ENCODE measurements around the gene VPS13C.

VPS13C gene

DNA sequence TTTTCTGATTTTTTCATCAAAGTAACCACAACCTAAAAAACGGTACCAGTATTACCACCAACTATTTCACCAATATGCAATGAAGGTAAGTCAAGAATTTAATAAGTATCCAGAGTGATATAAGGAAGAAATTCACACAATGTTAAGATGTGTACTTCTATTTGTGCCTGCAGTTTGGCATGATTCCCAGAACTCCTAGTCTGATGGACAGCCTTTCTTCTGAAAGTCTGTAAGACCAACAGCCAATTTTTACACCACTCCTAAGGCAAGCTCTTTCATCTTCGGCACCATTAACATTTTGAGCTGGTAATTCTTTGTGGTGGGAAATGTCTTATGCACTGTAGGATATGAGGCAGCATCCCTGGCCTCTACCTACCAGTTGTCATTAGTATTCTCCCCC lies 108.3 kb downstream of the VPS13C start:
- Histone ChIP-seq H3K36me3 (ENCODE audit: control insufficient read depth, insufficient read depth, low read length) (peaks cover 55% of the 10 kb centered on the region), H3K9me3 (ENCODE audit: control insufficient read depth, low read length) (no peaks in the 10 kb centered on the region), H3K27me3 (replicated peaks; ENCODE audit: control insufficient read depth, insufficient read depth, low read length, poor library complexity, severe bottlenecking) (no peaks in the 10 kb centered on the region), H3K4me3 (ENCODE audit: insufficient read depth, low read depth, low read length, poor library complexity, severe bottlenecking) (no peak overlapping the region), H3K27ac (ENCODE audit: insufficient read depth, low read length, poor library complexity, severe bottlenecking) (no peak overlapping the region), H3K4me1 (ENCODE audit: control insufficient read depth, insufficient read depth, low read length, poor library complexity, severe bottlenecking) (no peaks in the 10 kb centered on the region)
- no peak for DNase-seq

DNA sequence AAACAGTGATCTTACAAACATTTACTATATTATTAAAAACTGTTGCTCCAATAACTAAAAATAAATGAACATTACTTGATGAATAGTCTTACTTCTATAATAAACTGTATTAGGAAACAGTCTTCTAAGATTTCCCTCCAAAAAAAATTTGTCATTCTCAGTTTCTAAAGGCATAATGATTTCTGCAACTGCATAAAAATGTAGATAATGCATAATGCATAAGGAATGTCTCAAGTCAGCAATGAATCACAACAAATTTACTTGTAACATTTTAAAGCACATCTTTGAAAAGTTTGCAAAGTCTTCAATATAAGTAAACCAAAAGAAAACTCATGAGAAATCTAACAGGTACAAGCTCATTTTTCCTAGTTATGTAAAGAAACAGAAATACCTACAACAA lies 113.5 kb downstream of the VPS13C start:
- no peak for DNase-seq
- H3K27me3 ChIP-seq (replicated peaks; ENCODE audit: control insufficient read depth, insufficient read depth, low read length, poor library complexity, severe bottlenecking): no peaks in the 10 kb centered on the region
- H3K27ac ChIP-seq (ENCODE audit: insufficient read depth, low read length, poor library complexity, severe bottlenecking): no peak overlapping the region
- H3K4me3 ChIP-seq (ENCODE audit: insufficient read depth, low read depth, low read length, poor library complexity, severe bottlenecking): no peak overlapping the region
- no peaks in the 10 kb centered on the region for H3K9me3 ChIP-seq (ENCODE audit: control insufficient read depth, low read length)
- peaks cover 41% of the 10 kb centered on the region for H3K36me3 ChIP-seq (ENCODE audit: control insufficient read depth, insufficient read depth, low read length)
- H3K4me1 ChIP-seq (ENCODE audit: control insufficient read depth, insufficient read depth, low read length, poor library complexity, severe bottlenecking): no peaks in the 10 kb centered on the region

DNA sequence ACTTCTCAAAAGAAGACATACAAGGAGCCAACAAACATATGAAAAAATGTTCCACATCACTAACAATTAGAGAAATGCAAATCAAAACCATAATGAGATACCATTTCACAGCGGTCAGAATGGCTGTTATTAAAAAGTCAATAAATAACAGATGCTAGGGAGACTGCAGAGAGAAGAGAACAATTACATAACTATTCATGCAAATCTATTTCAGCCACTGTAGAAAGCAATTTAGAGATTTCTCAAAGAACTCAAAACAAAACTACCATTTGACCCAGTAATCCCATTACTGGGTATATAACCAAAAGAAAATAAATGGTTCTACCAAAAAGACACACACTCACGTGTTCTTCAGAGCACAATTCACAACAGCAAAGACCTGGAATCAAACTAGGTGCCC lies 116.3 kb downstream of the VPS13C start:
- Histone ChIP-seq H3K27ac (ENCODE audit: insufficient read depth, low read length, poor library complexity, severe bottlenecking) (no peak overlapping the region), H3K36me3 (ENCODE audit: control insufficient read depth, insufficient read depth, low read length) (peaks cover 47% of the 10 kb centered on the region), H3K9me3 (ENCODE audit: control insufficient read depth, low read length) (no peaks in the 10 kb centered on the region), H3K4me1 (ENCODE audit: control insufficient read depth, insufficient read depth, low read length, poor library complexity, severe bottlenecking) (no peaks in the 10 kb centered on the region), H3K27me3 (replicated peaks; ENCODE audit: control insufficient read depth, insufficient read depth, low read length, poor library complexity, severe bottlenecking) (no peaks in the 10 kb centered on the region), H3K4me3 (ENCODE audit: insufficient read depth, low read depth, low read length, poor library complexity, severe bottlenecking) (no peak overlapping the region)
- DNase-seq: no peak

DNA sequence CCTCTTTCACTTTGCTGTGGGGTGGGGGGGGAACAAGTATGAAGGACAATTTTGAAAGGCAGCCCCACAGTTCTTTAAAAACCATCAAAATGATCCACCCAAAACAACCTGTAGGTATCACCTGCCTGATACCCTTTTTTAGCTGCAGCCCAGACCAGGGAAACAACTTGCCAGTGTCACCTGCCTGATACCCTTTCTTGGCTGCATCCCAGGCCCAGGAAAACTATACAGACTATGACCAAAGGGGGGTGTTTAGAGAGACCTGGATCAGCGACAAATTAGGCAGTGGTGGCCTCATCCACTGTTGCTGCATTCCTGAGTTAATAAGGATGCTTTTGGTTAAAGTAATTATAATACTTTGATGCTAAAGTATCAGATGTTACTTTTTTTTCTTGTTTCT lies 122.0 kb downstream of the VPS13C start:
- Histone ChIP-seq H3K9me3 (ENCODE audit: control insufficient read depth, low read length) (no peaks in the 10 kb centered on the region), H3K27ac (ENCODE audit: insufficient read depth, low read length, poor library complexity, severe bottlenecking) (no peak overlapping the region), H3K4me1 (ENCODE audit: control insufficient read depth, insufficient read depth, low read length, poor library complexity, severe bottlenecking) (no peaks in the 10 kb centered on the region), H3K27me3 (replicated peaks; ENCODE audit: control insufficient read depth, insufficient read depth, low read length, poor library complexity, severe bottlenecking) (no peaks in the 10 kb centered on the region), H3K36me3 (ENCODE audit: control insufficient read depth, insufficient read depth, low read length) (peaks cover 26% of the 10 kb centered on the region), H3K4me3 (ENCODE audit: insufficient read depth, low read depth, low read length, poor library complexity, severe bottlenecking) (no peak overlapping the region)
- no peak for DNase-seq

DNA sequence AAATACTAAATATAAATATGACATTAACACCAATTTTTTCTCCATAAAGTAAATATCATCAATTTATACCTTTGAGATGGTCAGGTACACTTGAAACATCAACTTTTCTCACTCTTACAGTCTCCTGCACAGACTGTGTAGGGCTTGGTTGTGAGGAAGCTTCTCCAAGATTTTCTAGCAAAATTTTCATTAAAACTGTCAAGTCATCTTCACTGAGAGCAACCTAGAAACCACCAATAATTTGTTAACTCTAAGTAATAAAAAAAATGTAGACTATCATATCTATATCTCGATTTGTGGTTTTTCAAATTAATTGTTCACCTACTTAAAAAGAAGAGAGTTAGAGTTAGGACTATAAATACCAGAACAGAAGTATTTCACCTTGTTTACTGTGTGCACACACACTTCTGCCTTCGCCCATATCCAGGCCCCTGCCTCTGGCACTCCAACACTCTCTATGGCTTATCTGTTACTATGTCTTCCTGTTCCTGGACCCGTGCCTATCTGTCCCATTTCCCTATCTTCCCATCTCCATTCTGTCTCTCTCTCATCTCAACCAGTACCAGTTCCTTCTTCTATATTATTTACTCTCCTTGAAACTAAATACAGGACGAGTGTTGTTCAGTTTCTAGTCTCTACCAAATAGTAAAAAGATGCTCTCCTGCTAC lies 123.6 kb downstream of the VPS13C start:
- DNase-seq: no peak
- peaks cover 28% of the 10 kb centered on the region for H3K36me3 ChIP-seq (ENCODE audit: control insufficient read depth, insufficient read depth, low read length)

DNA sequence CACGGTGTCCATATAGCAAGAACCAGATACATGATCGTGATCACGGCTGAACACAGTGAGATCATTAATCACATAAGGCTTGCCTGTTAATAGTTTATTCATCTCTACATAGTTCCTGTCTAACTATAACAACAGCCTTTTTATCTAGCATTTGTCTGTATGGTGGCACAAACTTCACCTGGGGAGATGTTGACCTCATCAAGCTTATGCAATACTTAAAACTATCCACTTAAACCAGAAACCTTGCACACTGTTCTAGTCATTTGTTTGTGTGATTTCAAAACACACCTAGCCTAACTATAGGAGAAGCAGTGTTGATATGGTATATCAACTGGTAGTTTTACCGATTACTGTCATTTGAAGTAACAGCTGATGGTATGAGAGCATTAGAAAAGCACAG lies 124.8 kb downstream of the VPS13C start:
- Histone ChIP-seq H3K27ac (ENCODE audit: insufficient read depth, low read length, poor library complexity, severe bottlenecking) (no peak overlapping the region), H3K27me3 (replicated peaks; ENCODE audit: control insufficient read depth, insufficient read depth, low read length, poor library complexity, severe bottlenecking) (no peaks in the 10 kb centered on the region), H3K9me3 (ENCODE audit: control insufficient read depth, low read length) (no peaks in the 10 kb centered on the region), H3K4me3 (ENCODE audit: insufficient read depth, low read depth, low read length, poor library complexity, severe bottlenecking) (no peak overlapping the region), H3K4me1 (ENCODE audit: control insufficient read depth, insufficient read depth, low read length, poor library complexity, severe bottlenecking) (no peaks in the 10 kb centered on the region), H3K36me3 (ENCODE audit: control insufficient read depth, insufficient read depth, low read length) (peaks cover 27% of the 10 kb centered on the region)
- no peak for DNase-seq

More for the DNA sequence above, 123.6 kb downstream of the VPS13C start:
- no peaks in the 10 kb centered on the region for H3K9me3 ChIP-seq (ENCODE audit: control insufficient read depth, low read length)
- H3K27ac ChIP-seq (ENCODE audit: insufficient read depth, low read length, poor library complexity, severe bottlenecking): no peak overlapping the region
- H3K4me3 ChIP-seq (ENCODE audit: insufficient read depth, low read depth, low read length, poor library complexity, severe bottlenecking): no peak overlapping the region
- no peaks in the 10 kb centered on the region for H3K27me3 ChIP-seq (replicated peaks; ENCODE audit: control insufficient read depth, insufficient read depth, low read length, poor library complexity, severe bottlenecking)
- no peaks in the 10 kb centered on the region for H3K4me1 ChIP-seq (ENCODE audit: control insufficient read depth, insufficient read depth, low read length, poor library complexity, severe bottlenecking)

DNA sequence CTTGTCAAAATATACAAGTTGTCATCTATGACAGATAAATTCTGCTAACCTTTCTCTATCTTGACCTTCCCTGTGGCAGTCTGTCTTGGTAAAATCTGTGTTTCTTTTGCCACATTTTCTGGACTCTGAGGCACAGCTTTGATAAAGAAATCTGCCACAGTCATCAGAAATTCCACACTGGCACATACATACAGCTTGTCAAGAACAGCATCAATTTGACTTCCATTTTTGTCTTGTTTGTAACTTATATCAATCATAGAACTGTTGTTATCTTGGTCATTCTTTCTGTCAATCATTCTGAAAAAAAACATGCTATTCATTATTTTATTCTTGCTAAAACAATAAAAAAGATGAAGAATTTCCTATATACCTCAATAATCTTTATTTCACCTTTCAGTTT lies 130.8 kb downstream of the VPS13C start:
- H3K36me3 ChIP-seq (ENCODE audit: control insufficient read depth, insufficient read depth, low read length): peaks cover 28% of the 10 kb centered on the region
- H3K27ac ChIP-seq (ENCODE audit: insufficient read depth, low read length, poor library complexity, severe bottlenecking): no peak overlapping the region
- H3K4me1 ChIP-seq (ENCODE audit: control insufficient read depth, insufficient read depth, low read length, poor library complexity, severe bottlenecking): no peaks in the 10 kb centered on the region
- H3K4me3 ChIP-seq (ENCODE audit: insufficient read depth, low read depth, low read length, poor library complexity, severe bottlenecking): no peak overlapping the region
- no peaks in the 10 kb centered on the region for H3K9me3 ChIP-seq (ENCODE audit: control insufficient read depth, low read length)
- no peak for DNase-seq
- H3K27me3 ChIP-seq (replicated peaks; ENCODE audit: control insufficient read depth, insufficient read depth, low read length, poor library complexity, severe bottlenecking): no peaks in the 10 kb centered on the region

DNA sequence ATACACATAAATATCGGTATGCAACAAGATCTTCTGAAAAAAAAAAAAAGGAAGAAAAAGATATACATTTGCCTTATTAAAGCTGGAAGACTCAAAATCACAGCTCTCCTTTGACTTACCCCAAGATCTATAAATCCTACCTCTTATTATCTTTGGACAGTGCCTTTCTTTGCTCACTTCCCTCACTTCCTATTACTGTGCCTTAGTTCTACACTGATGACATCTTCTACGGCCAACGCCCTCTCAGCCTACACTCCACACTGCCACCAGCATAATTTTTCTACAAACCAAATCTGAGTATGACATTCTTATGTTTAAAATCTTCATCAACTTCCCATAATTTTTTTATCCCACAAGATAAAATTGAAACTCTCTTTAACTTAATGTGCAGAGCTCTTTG lies 137.1 kb downstream of the VPS13C start:
- DNase-seq: no peak
- H3K4me3 ChIP-seq (ENCODE audit: insufficient read depth, low read depth, low read length, poor library complexity, severe bottlenecking): no peak overlapping the region
- H3K27ac ChIP-seq (ENCODE audit: insufficient read depth, low read length, poor library complexity, severe bottlenecking): no peak overlapping the region
- no peaks in the 10 kb centered on the region for H3K4me1 ChIP-seq (ENCODE audit: control insufficient read depth, insufficient read depth, low read length, poor library complexity, severe bottlenecking)
- H3K27me3 ChIP-seq (replicated peaks; ENCODE audit: control insufficient read depth, insufficient read depth, low read length, poor library complexity, severe bottlenecking): no peaks in the 10 kb centered on the region
- peaks cover 37% of the 10 kb centered on the region for H3K36me3 ChIP-seq (ENCODE audit: control insufficient read depth, insufficient read depth, low read length)
- no peaks in the 10 kb centered on the region for H3K9me3 ChIP-seq (ENCODE audit: control insufficient read depth, low read length)

DNA sequence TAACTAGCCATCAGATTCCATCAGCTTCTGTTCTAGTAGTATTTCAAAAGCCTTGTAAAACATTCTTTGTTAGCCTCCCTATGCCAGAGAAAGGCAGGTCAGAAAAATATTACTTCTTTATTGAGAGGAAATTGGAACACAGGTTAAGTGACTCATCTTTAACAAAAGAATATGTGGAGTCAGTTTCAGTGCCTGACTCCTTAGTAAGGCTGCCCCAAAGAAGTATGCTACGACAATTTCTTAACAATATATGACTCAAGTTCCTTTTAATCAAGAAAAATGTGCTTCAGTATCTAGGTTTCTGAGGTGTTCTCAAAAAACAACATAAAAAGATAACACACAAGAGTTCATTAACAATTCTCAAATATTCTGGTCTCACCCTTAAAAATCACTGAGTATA lies 139.2 kb downstream of the VPS13C start:
- Histone ChIP-seq H3K4me1 (ENCODE audit: control insufficient read depth, insufficient read depth, low read length, poor library complexity, severe bottlenecking) (no peaks in the 10 kb centered on the region), H3K36me3 (ENCODE audit: control insufficient read depth, insufficient read depth, low read length) (peaks cover 47% of the 10 kb centered on the region)
- no peak for DNase-seq

DNA sequence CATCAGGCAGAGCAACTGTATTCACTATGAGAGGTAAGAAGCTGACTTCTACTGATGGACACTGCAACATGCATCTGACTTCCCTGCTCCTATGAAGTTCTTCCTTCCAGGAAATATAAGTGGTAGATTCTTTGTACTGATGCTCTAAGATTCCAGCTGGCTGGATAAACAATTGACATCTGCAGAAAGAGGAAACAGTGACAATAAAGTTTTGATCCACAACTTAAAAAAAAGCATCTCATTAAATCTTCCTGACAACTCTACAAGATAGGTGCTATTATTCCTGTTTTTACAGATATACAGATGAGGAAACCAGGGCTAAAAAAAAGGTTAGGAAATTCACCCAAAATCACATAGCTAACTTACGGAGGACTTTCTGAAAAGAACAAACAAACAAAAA lies 142.8 kb downstream of the VPS13C start:
- Histone ChIP-seq H3K36me3 (ENCODE audit: control insufficient read depth, insufficient read depth, low read length) (peaks cover 61% of the 10 kb centered on the region), H3K4me3 (ENCODE audit: insufficient read depth, low read depth, low read length, poor library complexity, severe bottlenecking) (no peak overlapping the region), H3K4me1 (ENCODE audit: control insufficient read depth, insufficient read depth, low read length, poor library complexity, severe bottlenecking) (no peaks in the 10 kb centered on the region), H3K9me3 (ENCODE audit: control insufficient read depth, low read length) (no peaks in the 10 kb centered on the region), H3K27me3 (replicated peaks; ENCODE audit: control insufficient read depth, insufficient read depth, low read length, poor library complexity, severe bottlenecking) (no peaks in the 10 kb centered on the region), H3K27ac (ENCODE audit: insufficient read depth, low read length, poor library complexity, severe bottlenecking) (no peak overlapping the region)
- no peak for DNase-seq

More for the DNA sequence above, 139.2 kb downstream of the VPS13C start:
- Histone ChIP-seq H3K27ac (ENCODE audit: insufficient read depth, low read length, poor library complexity, severe bottlenecking) (no peak overlapping the region), H3K27me3 (replicated peaks; ENCODE audit: control insufficient read depth, insufficient read depth, low read length, poor library complexity, severe bottlenecking) (no peaks in the 10 kb centered on the region), H3K9me3 (ENCODE audit: control insufficient read depth, low read length) (no peaks in the 10 kb centered on the region), H3K4me3 (ENCODE audit: insufficient read depth, low read depth, low read length, poor library complexity, severe bottlenecking) (no peak overlapping the region)
